ENCODE data around the gene MAML3. TPM values are rescaled to one million over a fixed set of nuclear protein-coding genes. Genes with fewer than 3 reads are reported as not detected.

Gene MAML3
- total RNA-seq, 4 donors from 2014 or later = 18.2 to 42.7 (median 28.6) TPM

DNA sequence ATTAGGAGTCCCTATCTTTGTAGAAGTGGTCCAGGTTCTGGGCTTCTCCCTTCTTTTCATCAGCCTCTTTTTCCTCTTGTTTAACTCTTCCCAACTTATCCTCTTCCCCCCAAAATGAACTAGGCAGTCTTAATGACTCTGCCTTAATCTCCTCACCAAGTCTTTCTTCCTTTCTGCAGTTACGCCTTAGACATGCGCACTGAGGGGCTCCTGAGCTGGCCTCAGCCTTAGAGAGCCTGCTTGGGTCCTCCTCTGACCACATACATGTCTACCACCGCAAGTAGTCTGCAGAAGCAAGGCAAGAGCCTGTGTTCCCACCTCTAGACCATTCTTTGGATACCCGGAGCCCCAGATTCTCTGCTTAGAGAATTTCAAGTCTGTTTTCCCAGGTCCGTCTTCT is 288.4 kb downstream of the MAML3 start:
- WGBS = 95% methylated on average over 5 of the region's 5 CpGs
- DNase-seq (ENCODE audit: low spot score in 2 of 2) = no peak
- no peak overlapping the region for H3K27ac ChIP-seq

DNA sequence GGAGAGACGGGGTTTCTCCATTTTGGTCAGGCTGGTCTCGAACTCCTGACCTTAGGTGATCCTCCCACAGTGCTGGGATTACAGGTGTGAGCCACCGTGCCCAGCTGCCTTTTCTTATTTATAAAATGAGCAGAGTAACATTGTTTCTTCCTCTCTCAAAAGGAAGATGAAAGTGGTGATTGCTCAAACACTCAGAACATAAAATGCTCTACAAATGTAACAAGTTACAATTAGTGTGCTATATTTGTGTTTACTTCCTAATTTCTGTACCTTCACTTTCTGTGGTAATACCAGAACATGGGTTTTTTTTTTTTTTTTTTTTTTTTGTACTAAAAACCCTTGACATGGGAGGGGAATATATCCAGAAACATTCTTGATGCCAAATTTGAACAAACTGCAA is 290.5 kb downstream of the MAML3 start:
- DNase-seq (ENCODE audit: low spot score in 2 of 2) = no peak
- Histone ChIP-seq H3K27ac (no peak overlapping the region), H3K36me3 (no peaks in the 10 kb centered on the region), H3K4me3 (no peak overlapping the region), H3K27me3 (no peaks in the 10 kb centered on the region), H3K4me1 (no peaks in the 10 kb centered on the region), H3K9me3 (no peaks in the 10 kb centered on the region)
- TF ChIP-seq POLR2AphosphoS5 (IDR thresholded peaks at IDR 0.05) = no peak
- TF ChIP-seq POLR2A (IDR thresholded peaks at IDR 0.05) = no peak
- no peak for TF ChIP-seq EP300 (IDR thresholded peaks at IDR 0.05)
- TF ChIP-seq, protein P1, sequence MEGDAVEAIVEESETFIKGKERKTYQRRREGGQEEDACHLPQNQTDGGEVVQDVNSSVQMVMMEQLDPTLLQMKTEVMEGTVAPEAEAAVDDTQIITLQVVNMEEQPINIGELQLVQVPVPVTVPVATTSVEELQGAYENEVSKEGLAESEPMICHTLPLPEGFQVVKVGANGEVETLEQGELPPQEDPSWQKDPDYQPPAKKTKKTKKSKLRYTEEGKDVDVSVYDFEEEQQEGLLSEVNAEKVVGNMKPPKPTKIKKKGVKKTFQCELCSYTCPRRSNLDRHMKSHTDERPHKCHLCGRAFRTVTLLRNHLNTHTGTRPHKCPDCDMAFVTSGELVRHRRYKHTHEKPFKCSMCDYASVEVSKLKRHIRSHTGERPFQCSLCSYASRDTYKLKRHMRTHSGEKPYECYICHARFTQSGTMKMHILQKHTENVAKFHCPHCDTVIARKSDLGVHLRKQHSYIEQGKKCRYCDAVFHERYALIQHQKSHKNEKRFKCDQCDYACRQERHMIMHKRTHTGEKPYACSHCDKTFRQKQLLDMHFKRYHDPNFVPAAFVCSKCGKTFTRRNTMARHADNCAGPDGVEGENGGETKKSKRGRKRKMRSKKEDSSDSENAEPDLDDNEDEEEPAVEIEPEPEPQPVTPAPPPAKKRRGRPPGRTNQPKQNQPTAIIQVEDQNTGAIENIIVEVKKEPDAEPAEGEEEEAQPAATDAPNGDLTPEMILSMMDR (IDR thresholded peaks at IDR 0.05) = no peak
- WGBS = 67% methylated on average over 3 of the region's 3 CpGs

More for the DNA sequence above, 288.4 kb downstream of the MAML3 start:
- Histone ChIP-seq H3K4me1 (no peaks in the 10 kb centered on the region), H3K27me3 (no peaks in the 10 kb centered on the region), H3K4me3 (no peak overlapping the region), H3K9me3 (no peaks in the 10 kb centered on the region), H3K36me3 (no peaks in the 10 kb centered on the region)
- TF ChIP-seq, protein P1 (IDR thresholded peaks at IDR 0.05) = no peak
- TF ChIP-seq POLR2A (IDR thresholded peaks at IDR 0.05) (no peak), EP300 (IDR thresholded peaks at IDR 0.05) (no peak), POLR2AphosphoS5 (IDR thresholded peaks at IDR 0.05) (no peak)

DNA sequence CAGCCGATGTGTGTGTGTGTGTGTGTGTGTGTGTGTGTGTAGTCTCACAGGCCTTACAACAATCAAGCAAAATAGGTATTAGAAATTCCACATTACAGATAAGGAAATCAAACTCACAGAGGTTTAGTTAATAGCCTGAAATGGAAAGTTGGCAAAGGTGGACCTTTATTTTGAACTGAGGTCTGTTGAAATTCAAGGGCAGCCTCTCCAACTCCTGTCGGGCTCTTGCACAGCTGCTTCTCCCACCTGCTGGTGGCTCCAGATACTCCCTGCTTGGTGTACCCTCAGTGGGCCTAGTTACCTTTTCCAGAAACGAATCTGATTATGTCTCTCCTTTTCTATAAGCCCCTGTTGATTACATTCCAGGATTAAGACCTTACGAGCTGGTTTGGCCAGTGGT is 292.5 kb downstream of the MAML3 start:
- Histone ChIP-seq H3K27me3 (no peaks in the 10 kb centered on the region), H3K4me3 (no peak overlapping the region), H3K9me3 (no peaks in the 10 kb centered on the region), H3K4me1 (no peaks in the 10 kb centered on the region), H3K36me3 (no peaks in the 10 kb centered on the region), H3K27ac (no peak overlapping the region)
- no peak for DNase-seq (ENCODE audit: low spot score in 2 of 2)
- WGBS = 81% methylated on average over 4 of the region's 4 CpGs
- no peak for TF ChIP-seq EP300 (IDR thresholded peaks at IDR 0.05)
- TF ChIP-seq POLR2A (IDR thresholded peaks at IDR 0.05) = no peak
- TF ChIP-seq, protein P1 (IDR thresholded peaks at IDR 0.05) = no peak
- no peak for TF ChIP-seq POLR2AphosphoS5 (IDR thresholded peaks at IDR 0.05)

DNA sequence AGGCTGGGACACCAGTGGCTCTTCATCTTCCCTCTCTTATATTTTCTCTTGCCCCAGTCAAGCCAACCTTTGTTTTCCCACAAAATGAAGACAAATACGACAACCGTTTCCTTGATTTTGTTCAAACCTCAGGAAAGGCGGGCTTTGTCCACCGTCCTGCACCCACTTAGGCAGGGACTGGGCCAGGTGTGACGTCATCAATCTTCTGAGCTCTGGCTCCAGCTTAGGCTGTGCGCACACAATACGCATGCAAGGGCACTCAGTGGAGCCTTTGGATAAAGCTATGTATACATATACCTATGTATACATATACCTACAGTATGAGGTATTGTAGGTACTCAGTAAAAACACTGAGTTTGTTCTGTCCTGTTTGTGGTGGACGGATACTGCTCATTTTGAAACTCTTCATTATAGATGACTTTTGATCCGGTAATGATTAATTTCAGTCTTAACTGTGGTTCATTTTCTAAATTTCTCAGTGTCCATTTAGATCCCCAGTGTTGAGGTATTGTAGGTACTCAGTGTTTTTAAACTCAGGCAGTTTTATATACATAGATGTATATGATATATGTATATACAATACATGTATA is 293.5 kb downstream of the MAML3 start:
- DNase-seq (ENCODE audit: low spot score in 2 of 2) = no peak
- Histone ChIP-seq H3K4me3 (no peak overlapping the region), H3K4me1 (no peaks in the 10 kb centered on the region), H3K27me3 (no peaks in the 10 kb centered on the region), H3K27ac (no peak overlapping the region), H3K9me3 (no peaks in the 10 kb centered on the region), H3K36me3 (no peaks in the 10 kb centered on the region)
- WGBS = 94% methylated on average over 9 of the region's 9 CpGs
- TF ChIP-seq, protein P1 (IDR thresholded peaks at IDR 0.05) = no peak
- TF ChIP-seq EP300 (IDR thresholded peaks at IDR 0.05) = no peak
- no peak for TF ChIP-seq POLR2A (IDR thresholded peaks at IDR 0.05)
- TF ChIP-seq POLR2AphosphoS5 (IDR thresholded peaks at IDR 0.05) = no peak

DNA sequence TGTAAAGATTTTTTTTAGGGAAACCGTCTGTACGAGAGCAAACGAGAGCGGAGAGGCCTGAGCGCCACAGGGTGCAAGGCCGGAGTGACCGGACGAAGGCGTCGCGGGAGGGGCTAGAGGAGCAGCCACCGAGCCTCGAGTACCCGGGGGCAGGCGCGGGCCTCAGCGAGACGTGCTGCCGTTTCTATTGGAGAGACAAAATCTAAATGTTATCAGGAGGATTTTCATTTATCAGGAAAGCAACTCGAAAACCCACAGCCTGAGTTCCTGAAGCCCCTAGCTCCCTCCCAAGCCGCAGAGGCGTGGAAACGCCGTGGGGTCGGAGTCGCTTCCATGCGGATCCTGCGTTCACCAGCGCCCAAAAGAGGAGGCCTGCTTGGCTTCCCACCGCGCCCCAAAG is 294.1 kb downstream of the MAML3 start:
- H3K27me3 ChIP-seq = no peaks in the 10 kb centered on the region
- TF ChIP-seq EP300 (IDR thresholded peaks at IDR 0.05) = no peak
- TF ChIP-seq, protein P1 (IDR thresholded peaks at IDR 0.05) = no peak
- no peak for TF ChIP-seq POLR2A (IDR thresholded peaks at IDR 0.05)
- TF ChIP-seq POLR2AphosphoS5 (IDR thresholded peaks at IDR 0.05) = no peak
- no peaks in the 10 kb centered on the region for H3K9me3 ChIP-seq
- 93% methylated on average over 31 of the region's 31 CpGs for WGBS
- H3K4me3 ChIP-seq = no peak overlapping the region
- H3K4me1 ChIP-seq = no peaks in the 10 kb centered on the region
- H3K36me3 ChIP-seq = no peaks in the 10 kb centered on the region
- no peak overlapping the region for H3K27ac ChIP-seq
- DNase-seq (ENCODE audit: low spot score in 2 of 2) = no peak

Data from suprapubic skin (tissue), 4 donors.